Adrenal gland (tissue), 12 donors: ENCODE data around the gene C1QTNF1. TPM values are rescaled to one million over a fixed set of nuclear protein-coding genes. Genes with fewer than 3 reads are reported as not detected.

Experiments
- DNase-seq, 7 donors: peaks; one replicate each; pipeline ENCODE4 v3.0.0-alpha.2; 2019 to 2020
- H3K27ac ChIP-seq, 5 donors: fragments of 200-600 bp; sonication (generic) in 4 of 5; 1 replicate in 3 of 5; 2 replicates in 2 of 5; pipeline versions ENCODE4 v1.5.1 to v1.8.0; 2016 to 2020; ENCODE audit warnings: mild to moderate bottlenecking in 1 of 5
- H3K27me3 ChIP-seq: fragments of 200-600 bp; 2 replicates; pipeline ENCODE4 v1.8.0; 2021
- H3K36me3 ChIP-seq, 2 donors: fragments of 200-600 bp; replicated peaks in 1 of 2; 1 replicate in 1 of 2; 2 replicates in 1 of 2; pipeline versions ENCODE4 v1.5.1 to v1.8.0; 2018 to 2022
- H3K4me1 ChIP-seq, 2 donors: fragments of 200-600 bp; replicated peaks in 1 of 2; 1 replicate in 1 of 2; 2 replicates in 1 of 2; pipeline versions ENCODE4 v1.5.1 to v1.8.0; 2018 to 2021
- H3K4me3 ChIP-seq, 4 donors: fragments of 200-600 bp; sonication (generic) in 3 of 4; one replicate each; pipeline ENCODE4 v1.5.1; 2016 to 2018
- H3K9me3 ChIP-seq, 3 donors: fragments of 200-600 bp; sonication (generic) in 1 of 3; replicated peaks in 1 of 3; 1 replicate in 2 of 3; 2 replicates in 1 of 3; pipeline versions ENCODE4 v1.5.1 to v1.8.0; 2016 to 2021
- POLR2A ChIP-seq, 2 donors: fragments of 450-650 bp; IDR thresholded peaks; one replicate each; pipeline ENCODE4 v1.6.1; 2017; ENCODE audit warnings: antibody characterized with exemption in 2 of 2, mild to moderate bottlenecking in 2 of 2, moderate library complexity in 1 of 2
- WGBS, 4 donors: extraction: QIAGEN DNeasy Blood & Tissue Kit in 2 of 4; methylation state at CpG; one replicate each; pipeline versions ENCODE4 v1.1.5 to v1.1.7; 2013 to 2017; 5-methylcytosine and 5-hydroxymethylcytosine counted together
- intact Hi-C, 2 donors: fragments of 100-400 bp; cut with DNase I; formaldehyde crosslinking; loops; one replicate each; pipeline versions ENCODE4 v1.14.1 to v1.15.0; 2022 to 2023
- polyA plus RNA-seq, 3 donors: library from polyadenylated mRNA; stranded (reverse); fragments of 200-250 nt in 2 of 3; fragments of 350-450 nt in 1 of 3; fragmentation: Illumina TruSeq in 1 of 3; extraction: RNeasy Lipid Tissue Mini Kit (QIAGEN cat#74804) in 1 of 3; gene quantifications; one replicate each; pipeline ENCODE4 v1.2.3, GENCODE V29; 2013 to 2014
- total RNA-seq, 9 donors: library from RNA; depleted of rRNA in 4 of 9; stranded (reverse); fragments of >200 nt in 4 of 9; fragments of 120-200 nt in 1 of 9; fragmentation: NEBNext Ultra II Directional in 1 of 9; extraction: Animal tissue kit (Norgen Biotek cat#: 25700) in 1 of 9; gene quantifications; one replicate each; pipeline versions ENCODE4 v1.1.0 to v1.2.4, GENCODE V29; 2013 to 2023
- TF ChIP-seq, protein P1 (sequence below), 6 experiments: fragments of 450-650 bp in 4 of 6; fragments of 200-600 bp in 2 of 6; sonication (generic) in 1 of 6; IDR thresholded peaks; 1 replicate in 5 of 6; 2 replicates in 1 of 6; pipeline versions ENCODE4 v1.5.1 to v1.8.0; 2016 to 2021; ENCODE audit warnings: antibody characterized with exemption in 6 of 6, mild to moderate bottlenecking in 2 of 6, moderate library complexity in 1 of 6
- donor health status: healthy with polysubstance abuse.
- donor health status: Bipolar disorder and iron deficiency.
- donor health status: DM: yes; HTN: yes; CAD: no.
- donor health status: DM: no; HTN: no; CAD: no.
- donor health status: DM: no; HTN: no; CAD: no.
- donor health status: DM: yes; HTN: yes; CAD: no.

C1QTNF1 gene
- total and polyA plus RNA-seq, 12 donors, result 17.2 to 175 (median 120) TPM

DNA sequence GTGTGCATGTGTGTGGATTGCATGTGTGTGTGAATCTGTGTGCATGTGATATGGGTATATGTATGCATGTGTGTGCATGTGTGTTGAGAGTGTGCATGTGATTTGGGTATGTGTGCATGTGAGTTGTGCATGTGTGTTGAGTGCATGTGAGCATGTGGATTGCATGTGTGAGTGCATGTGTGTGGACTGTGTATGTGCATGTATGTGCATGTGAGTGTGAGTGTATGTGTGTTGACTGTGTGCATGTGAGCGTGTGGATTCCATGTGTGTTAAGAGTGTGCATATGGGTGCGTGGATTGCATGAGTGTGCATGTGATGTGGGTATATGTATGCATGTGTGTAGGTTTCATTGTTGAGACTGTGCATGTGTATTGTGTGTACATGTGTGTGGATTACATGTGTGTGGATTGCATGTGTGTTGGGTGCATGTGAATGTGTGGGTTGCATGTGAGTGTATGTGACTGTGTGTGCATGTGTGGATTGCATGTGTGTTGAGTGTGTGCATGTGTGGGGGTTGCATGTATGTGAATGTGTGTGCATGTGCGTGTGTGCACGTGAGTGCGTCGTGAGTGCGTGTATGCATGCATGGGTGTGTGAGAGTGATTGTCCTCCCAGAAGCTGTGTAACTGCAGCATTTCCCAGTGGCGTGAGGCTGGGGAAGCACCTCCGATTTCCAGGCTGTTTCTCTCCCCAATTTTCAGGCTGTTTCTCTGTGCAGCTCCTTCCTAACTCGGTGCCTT is 19.4 kb downstream of the C1QTNF1 start:
- 81 to 90% (median 87%) methylated on average over 7 to 10 of the region's 10 CpGs for WGBS, 4 donors
- no peak for TF ChIP-seq POLR2A (IDR thresholded peaks at IDR 0.05)
- TF ChIP-seq, protein P1, sequence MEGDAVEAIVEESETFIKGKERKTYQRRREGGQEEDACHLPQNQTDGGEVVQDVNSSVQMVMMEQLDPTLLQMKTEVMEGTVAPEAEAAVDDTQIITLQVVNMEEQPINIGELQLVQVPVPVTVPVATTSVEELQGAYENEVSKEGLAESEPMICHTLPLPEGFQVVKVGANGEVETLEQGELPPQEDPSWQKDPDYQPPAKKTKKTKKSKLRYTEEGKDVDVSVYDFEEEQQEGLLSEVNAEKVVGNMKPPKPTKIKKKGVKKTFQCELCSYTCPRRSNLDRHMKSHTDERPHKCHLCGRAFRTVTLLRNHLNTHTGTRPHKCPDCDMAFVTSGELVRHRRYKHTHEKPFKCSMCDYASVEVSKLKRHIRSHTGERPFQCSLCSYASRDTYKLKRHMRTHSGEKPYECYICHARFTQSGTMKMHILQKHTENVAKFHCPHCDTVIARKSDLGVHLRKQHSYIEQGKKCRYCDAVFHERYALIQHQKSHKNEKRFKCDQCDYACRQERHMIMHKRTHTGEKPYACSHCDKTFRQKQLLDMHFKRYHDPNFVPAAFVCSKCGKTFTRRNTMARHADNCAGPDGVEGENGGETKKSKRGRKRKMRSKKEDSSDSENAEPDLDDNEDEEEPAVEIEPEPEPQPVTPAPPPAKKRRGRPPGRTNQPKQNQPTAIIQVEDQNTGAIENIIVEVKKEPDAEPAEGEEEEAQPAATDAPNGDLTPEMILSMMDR (IDR thresholded peaks at IDR 0.05), result no peak
- H3K27ac ChIP-seq, result no peak overlapping the region
- intact Hi-C loops, result loop anchor here in 1 of 2 donors (5.0 kb wide), 1 partner anchor 51 kb away; no protein-coding TSS in a partner anchor
- no peaks in the 10 kb centered on the region for H3K27me3 ChIP-seq
- peaks cover 3 to 14% of the 10 kb centered on the region in 2 donors for H3K4me1 ChIP-seq
- no peak overlapping the region for H3K4me3 ChIP-seq
- H3K9me3 ChIP-seq, result no peaks in the 10 kb centered on the region
- no peak for DNase-seq
- peaks cover 0 to 10% of the 10 kb centered on the region in 2 donors for H3K36me3 ChIP-seq

DNA sequence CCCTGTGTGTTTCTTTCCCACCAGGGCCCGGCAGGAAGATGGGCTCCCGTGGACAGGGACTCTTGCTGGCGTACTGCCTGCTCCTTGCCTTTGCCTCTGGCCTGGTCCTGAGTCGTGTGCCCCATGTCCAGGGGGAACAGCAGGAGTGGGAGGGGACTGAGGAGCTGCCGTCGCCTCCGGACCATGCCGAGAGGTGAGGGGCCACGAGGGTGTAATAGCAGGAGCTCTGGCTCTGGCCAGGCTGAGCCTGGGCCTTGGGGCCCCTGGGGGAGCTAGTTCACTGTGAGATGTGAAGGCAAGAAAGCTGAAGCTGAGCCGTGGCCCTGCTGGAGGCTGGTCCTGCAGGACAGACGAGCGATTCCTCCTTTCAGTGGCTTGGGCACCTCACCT is 20.0 kb downstream of the C1QTNF1 start:
- no peak overlapping the region for H3K4me3 ChIP-seq
- H3K27me3 ChIP-seq, result no peaks in the 10 kb centered on the region
- TF ChIP-seq, protein P1 (IDR thresholded peaks at IDR 0.05), result no peak
- TF ChIP-seq POLR2A (IDR thresholded peaks at IDR 0.05), result no peak
- DNase-seq, result peak in 1 of 7 donors; percentile 29
- intact Hi-C loops, result loop anchor here in 1 of 2 donors (5.0 kb wide), 1 partner anchor 52 kb away; no protein-coding TSS in a partner anchor
- H3K36me3 ChIP-seq, result peaks cover 0 to 16% of the 10 kb centered on the region in 2 donors
- peaks cover 3 to 8% of the 10 kb centered on the region in 2 donors for H3K4me1 ChIP-seq
- WGBS, 4 donors, result 71 to 86% (median 75%) methylated on average over 6 to 12 of the region's 12 CpGs
- no peak overlapping the region for H3K27ac ChIP-seq
- no peaks in the 10 kb centered on the region for H3K9me3 ChIP-seq

DNA sequence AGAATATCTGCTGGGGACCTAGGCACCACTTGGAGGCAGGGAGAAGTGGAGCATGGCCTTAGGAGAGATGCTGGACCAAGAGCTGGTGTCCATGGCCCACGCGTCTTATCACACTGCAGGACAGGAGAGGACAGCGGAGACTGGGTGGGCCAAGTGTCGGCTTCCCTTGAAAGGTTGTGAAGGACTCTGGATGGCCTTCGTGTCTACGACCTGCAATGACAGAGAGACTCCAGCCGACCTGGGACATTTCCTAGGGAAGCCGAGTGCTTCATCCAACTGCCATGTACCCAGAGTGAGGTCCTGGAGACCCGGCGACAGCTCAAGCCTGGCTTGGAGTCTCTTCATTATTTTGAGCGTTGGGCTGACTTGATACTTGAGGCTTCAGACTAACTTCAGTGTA is 20.5 kb downstream of the C1QTNF1 start:
- intact Hi-C loops, result loop anchor here in 1 of 2 donors (5.0 kb wide), 1 partner anchor 52 kb away; no protein-coding TSS in a partner anchor

More for the DNA sequence above, 20.5 kb downstream of the C1QTNF1 start:
- Histone ChIP-seq H3K36me3 (peaks cover 0 to 17% of the 10 kb centered on the region in 2 donors), H3K4me3 (no peak overlapping the region), H3K9me3 (no peaks in the 10 kb centered on the region), H3K27me3 (no peaks in the 10 kb centered on the region), H3K4me1 (peaks cover 3 to 6% of the 10 kb centered on the region in 2 donors), H3K27ac (no peak overlapping the region)
- no peak for DNase-seq
- no peak for TF ChIP-seq POLR2A (IDR thresholded peaks at IDR 0.05)
- TF ChIP-seq, protein P1 (IDR thresholded peaks at IDR 0.05), result no peak
- 76 to 84% (median 81%) methylated on average over 11 of the region's 11 CpGs for WGBS, 4 donors
